Measurements from ENCODE around the gene PNPLA8. TPM values are rescaled to one million over a fixed set of nuclear protein-coding genes. Genes with fewer than 3 reads are reported as not detected.

The PNPLA8 gene
- total RNA-seq, 1 donor from 2014 or later: 18.0 TPM

- no peak overlapping the region for H3K4me3 Mint-ChIP-seq
- DNase-seq (ENCODE audit: low spot score in 2 of 2, unreplicated experiment in 2 of 2): no peak
- no peaks in the 10 kb centered on the region for H3K27me3 Mint-ChIP-seq (ENCODE audit: low read depth)
Observed at GRCh38 chr7:108492742-108493141, 33.2 kb downstream of the PNPLA8 start.

GRCh38 chr7:108488768-108489538 lies 37.0 kb downstream of the PNPLA8 start:
- DNase-seq (ENCODE audit: low spot score in 2 of 2, unreplicated experiment in 2 of 2): no peak
- Mint-ChIP-seq H3K9me3 (no peaks in the 10 kb centered on the region), H3K36me3 (peaks cover 6% of the 10 kb centered on the region), H3K27ac (no peak overlapping the region), H3K4me3 (no peak overlapping the region), H3K4me1 (peaks cover 2% of the 10 kb centered on the region), H3K27me3 (ENCODE audit: low read depth) (no peaks in the 10 kb centered on the region)
- TF ChIP-seq CTCF (IDR thresholded peaks at IDR 0.05; ENCODE audit: unreplicated experiment): no peak

More at GRCh38 chr7:108492742-108493141, 33.2 kb downstream of the PNPLA8 start:
- TF ChIP-seq CTCF (IDR thresholded peaks at IDR 0.05; ENCODE audit: unreplicated experiment): no peak
- H3K36me3 Mint-ChIP-seq: peaks cover 7% of the 10 kb centered on the region
- H3K4me1 Mint-ChIP-seq: peaks cover 2% of the 10 kb centered on the region
- H3K27ac Mint-ChIP-seq: no peak overlapping the region
- H3K9me3 Mint-ChIP-seq: no peaks in the 10 kb centered on the region

GRCh38 chr7:108487646-108488045 lies 38.3 kb downstream of the PNPLA8 start:
- no peak for DNase-seq (ENCODE audit: low spot score in 2 of 2, unreplicated experiment in 2 of 2)
- H3K4me1 Mint-ChIP-seq: peaks cover 2% of the 10 kb centered on the region
- H3K4me3 Mint-ChIP-seq: no peak overlapping the region

GRCh38 chr7:108486291-108486966 lies 39.5 kb downstream of the PNPLA8 start:
- Mint-ChIP-seq H3K36me3 (peaks cover 8% of the 10 kb centered on the region), H3K4me1 (peaks cover 2% of the 10 kb centered on the region), H3K27ac (no peak overlapping the region), H3K4me3 (no peak overlapping the region), H3K9me3 (no peaks in the 10 kb centered on the region), H3K27me3 (ENCODE audit: low read depth) (no peaks in the 10 kb centered on the region)
- no peak for TF ChIP-seq CTCF (IDR thresholded peaks at IDR 0.05; ENCODE audit: unreplicated experiment)
- no peak for DNase-seq (ENCODE audit: low spot score in 2 of 2, unreplicated experiment in 2 of 2)

More at GRCh38 chr7:108487646-108488045, 38.3 kb downstream of the PNPLA8 start:
- Mint-ChIP-seq H3K9me3 (no peaks in the 10 kb centered on the region), H3K36me3 (peaks cover 4% of the 10 kb centered on the region), H3K27me3 (ENCODE audit: low read depth) (no peaks in the 10 kb centered on the region), H3K27ac (no peak overlapping the region)
- TF ChIP-seq CTCF (IDR thresholded peaks at IDR 0.05; ENCODE audit: unreplicated experiment): no peak

- Mint-ChIP-seq H3K9me3 (no peaks in the 10 kb centered on the region), H3K27ac (no peak overlapping the region), H3K4me3 (no peak overlapping the region), H3K4me1 (peaks cover under 1% of the 10 kb centered on the region), H3K36me3 (peaks cover 9% of the 10 kb centered on the region), H3K27me3 (ENCODE audit: low read depth) (no peaks in the 10 kb centered on the region)
- DNase-seq (ENCODE audit: low spot score in 2 of 2, unreplicated experiment in 2 of 2): no peak
- TF ChIP-seq CTCF (IDR thresholded peaks at IDR 0.05; ENCODE audit: unreplicated experiment): no peak
Observed at GRCh38 chr7:108484137-108484536, 41.8 kb downstream of the PNPLA8 start.
